GM23338 (cell line): Measurements from ENCODE around the gene SIGMAR1. TPM values are rescaled to one million over a fixed set of nuclear protein-coding genes. Genes with fewer than 3 reads are reported as not detected.

ENCODE experiments used
- ATAC-seq: fragments of 200-7000 bp; cut with Tn5 transposase; 3 replicates; pipeline ENCODE4 v1.9.1; 2020
- DNase-seq: peaks from one replicate; pipeline ENCODE4 v3.0.0-alpha.2; 2015; ENCODE audit warnings: low spot score
- H2AFZ ChIP-seq: fragments of 200-600 bp; sonication (generic); 2 replicates; pipeline ENCODE4 v1.8.0; 2016; ENCODE audit warnings: antibody characterized with exemption, mild to moderate bottlenecking, moderate library complexity
- H3F3A ChIP-seq: fragments of 200-600 bp; sonication (generic); replicated peaks from 2 replicates; pipeline ENCODE4 v1.8.0; 2017; ENCODE audit warnings: antibody characterized with exemption, mixed run types, low read depth
- H3K27ac ChIP-seq: fragments of 200-600 bp; sonication (generic); 2 replicates; pipeline ENCODE4 v1.6.1; 2016; ENCODE audit warnings: low read depth
- H3K27me3 ChIP-seq: fragments of 200-600 bp; sonication (generic); 2 replicates; pipeline ENCODE4 v1.8.0; 2016; ENCODE audit warnings: mild to moderate bottlenecking, mixed run types, moderate library complexity; ENCODE audit not compliant: insufficient read depth
- H3K36me3 ChIP-seq: fragments of 200-600 bp; sonication (generic); 2 replicates; pipeline ENCODE4 v1.8.0; 2016; ENCODE audit warnings: mild to moderate bottlenecking; ENCODE audit not compliant: insufficient read depth
- H3K4me1 ChIP-seq: fragments of 200-600 bp; sonication (generic); 2 replicates; pipeline ENCODE4 v1.8.0; 2016; ENCODE audit warnings: mild to moderate bottlenecking, moderate library complexity; ENCODE audit not compliant: insufficient read depth
- H3K4me2 ChIP-seq: fragments of 200-600 bp; sonication (generic); 2 replicates; pipeline ENCODE4 v1.7.1; 2017; ENCODE audit warnings: mixed run types
- H3K4me3 ChIP-seq: fragments of 200-600 bp; sonication (generic); 2 replicates; pipeline ENCODE4 v1.6.1; 2016; ENCODE audit warnings: mixed run types
- H3K79me2 ChIP-seq: fragments of 200-600 bp; sonication (generic); replicated peaks from 2 replicates; pipeline ENCODE4 v1.8.0; 2017; ENCODE audit warnings: mild to moderate bottlenecking; ENCODE audit not compliant: insufficient read depth
- H3K9me2 ChIP-seq: fragments of 200-600 bp; sonication (generic); 2 replicates; pipeline ENCODE4 v1.8.0; 2017; ENCODE audit not compliant: insufficient read depth
- H4K20me1 ChIP-seq: fragments of 200-600 bp; sonication (generic); replicated peaks from 2 replicates; pipeline ENCODE4 v1.8.0; 2017; ENCODE audit warnings: mild to moderate bottlenecking; ENCODE audit not compliant: insufficient read depth
- H3K27ac Mint-ChIP-seq: 2 replicates; pipeline ENCODE4 v1.8.0; 2020; ENCODE audit warnings: inconsistent platforms, mild to moderate bottlenecking, moderate library complexity, mixed read lengths
- H3K27me3 Mint-ChIP-seq: 3 replicates; pipeline ENCODE4 v1.8.0; 2022; ENCODE audit warnings: low read depth, mild to moderate bottlenecking, moderate library complexity, mixed read lengths, inconsistent platforms; ENCODE audit not compliant: insufficient read depth, poor library complexity
- H3K36me3 Mint-ChIP-seq: 3 replicates; pipeline ENCODE4 v1.8.0; 2021; ENCODE audit warnings: low read depth, mild to moderate bottlenecking, inconsistent platforms, moderate library complexity, mixed read lengths
- H3K4me1 Mint-ChIP-seq: 3 replicates; pipeline ENCODE4 v1.8.0; 2020; ENCODE audit warnings: mild to moderate bottlenecking, inconsistent platforms, mixed read lengths
- H3K4me3 Mint-ChIP-seq: 3 replicates; pipeline ENCODE4 v1.8.0; 2021; ENCODE audit warnings: moderate library complexity, mild to moderate bottlenecking, inconsistent platforms, mixed read lengths
- H3K9me3 Mint-ChIP-seq: 3 replicates; pipeline ENCODE4 v1.8.0; 2020; ENCODE audit warnings: moderate library complexity, mild to moderate bottlenecking, inconsistent platforms, mixed read lengths
- CREB1 ChIP-seq: fragments of 250-450 bp; sonication (Bioruptor Pico); IDR thresholded peaks from 2 replicates; pipeline ENCODE4 v1.5.0; 2020; ENCODE audit warnings: low read depth, mild to moderate bottlenecking, moderate library complexity
- CTCF ChIP-seq, 2 experiments: fragments of 200-600 bp in 1 of 2; sonication (generic) in 1 of 2; conservative IDR thresholded peaks; 2 replicates each; pipeline versions ENCODE4 v1.5.1 to v1.6.1; 2016 to 2017; ENCODE audit warnings: antibody characterized with exemption in 2 of 2, low read depth in 2 of 2, mild to moderate bottlenecking in 2 of 2, moderate library complexity in 1 of 2
- JUNB ChIP-seq: IDR thresholded peaks from one replicate; pipeline ENCODE4 v1.6.1; 2016; ENCODE audit warnings: antibody characterized with exemption; ENCODE audit not compliant: unreplicated experiment
- NANOG ChIP-seq: IDR thresholded peaks from 2 replicates; pipeline ENCODE4 v1.6.1; 2016; ENCODE audit warnings: antibody characterized with exemption, borderline replicate concordance
- polyA plus RNA-seq: library from polyadenylated mRNA; unstranded; fragments of >200 nt; fragmentation: Nextera tagmentation; extraction: Ambion mirVana; gene quantifications from 2 replicates; pipeline ENCODE4 v1.2.1, GENCODE V29; 2016
- total RNA-seq: library from RNA; depleted of rRNA; stranded (reverse); fragments of >200 nt; shearing (Covaris generic); gene quantifications from 2 replicates; pipeline ENCODE4 v1.2.3, GENCODE V29; 2014
- TF ChIP-seq, protein P1 (sequence below): fragments of 250-450 bp; sonication (Bioruptor Pico); IDR thresholded peaks from 2 replicates; pipeline ENCODE4 v1.5.0; 2020; ENCODE audit warnings: mild to moderate bottlenecking, moderate library complexity

SIGMAR1 gene
- total and polyA plus RNA-seq, 2 experiments from 2014 or later, result 82.3 to 167 TPM

DNA sequence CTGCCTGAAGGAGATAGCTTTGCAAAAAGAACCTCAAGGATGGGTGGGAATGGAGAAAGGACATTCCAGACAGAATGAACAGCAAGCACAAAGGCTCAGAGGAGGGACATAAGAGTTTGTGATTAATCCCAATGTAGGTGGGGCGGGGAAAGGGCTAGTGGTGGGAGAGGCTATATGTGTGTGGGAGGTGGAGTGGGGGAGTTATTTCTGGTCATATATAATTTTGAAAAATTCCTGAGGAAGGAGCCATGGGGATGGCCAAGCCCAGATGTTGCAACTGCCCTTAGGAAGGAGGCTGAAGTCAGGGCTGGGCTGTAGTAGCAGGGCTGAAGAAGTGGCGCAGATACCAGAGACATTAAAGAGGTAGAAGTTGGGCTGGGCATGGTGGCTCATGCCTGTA, 38.3 kb upstream of the SIGMAR1 start (continued):
- TF ChIP-seq, protein P1, sequence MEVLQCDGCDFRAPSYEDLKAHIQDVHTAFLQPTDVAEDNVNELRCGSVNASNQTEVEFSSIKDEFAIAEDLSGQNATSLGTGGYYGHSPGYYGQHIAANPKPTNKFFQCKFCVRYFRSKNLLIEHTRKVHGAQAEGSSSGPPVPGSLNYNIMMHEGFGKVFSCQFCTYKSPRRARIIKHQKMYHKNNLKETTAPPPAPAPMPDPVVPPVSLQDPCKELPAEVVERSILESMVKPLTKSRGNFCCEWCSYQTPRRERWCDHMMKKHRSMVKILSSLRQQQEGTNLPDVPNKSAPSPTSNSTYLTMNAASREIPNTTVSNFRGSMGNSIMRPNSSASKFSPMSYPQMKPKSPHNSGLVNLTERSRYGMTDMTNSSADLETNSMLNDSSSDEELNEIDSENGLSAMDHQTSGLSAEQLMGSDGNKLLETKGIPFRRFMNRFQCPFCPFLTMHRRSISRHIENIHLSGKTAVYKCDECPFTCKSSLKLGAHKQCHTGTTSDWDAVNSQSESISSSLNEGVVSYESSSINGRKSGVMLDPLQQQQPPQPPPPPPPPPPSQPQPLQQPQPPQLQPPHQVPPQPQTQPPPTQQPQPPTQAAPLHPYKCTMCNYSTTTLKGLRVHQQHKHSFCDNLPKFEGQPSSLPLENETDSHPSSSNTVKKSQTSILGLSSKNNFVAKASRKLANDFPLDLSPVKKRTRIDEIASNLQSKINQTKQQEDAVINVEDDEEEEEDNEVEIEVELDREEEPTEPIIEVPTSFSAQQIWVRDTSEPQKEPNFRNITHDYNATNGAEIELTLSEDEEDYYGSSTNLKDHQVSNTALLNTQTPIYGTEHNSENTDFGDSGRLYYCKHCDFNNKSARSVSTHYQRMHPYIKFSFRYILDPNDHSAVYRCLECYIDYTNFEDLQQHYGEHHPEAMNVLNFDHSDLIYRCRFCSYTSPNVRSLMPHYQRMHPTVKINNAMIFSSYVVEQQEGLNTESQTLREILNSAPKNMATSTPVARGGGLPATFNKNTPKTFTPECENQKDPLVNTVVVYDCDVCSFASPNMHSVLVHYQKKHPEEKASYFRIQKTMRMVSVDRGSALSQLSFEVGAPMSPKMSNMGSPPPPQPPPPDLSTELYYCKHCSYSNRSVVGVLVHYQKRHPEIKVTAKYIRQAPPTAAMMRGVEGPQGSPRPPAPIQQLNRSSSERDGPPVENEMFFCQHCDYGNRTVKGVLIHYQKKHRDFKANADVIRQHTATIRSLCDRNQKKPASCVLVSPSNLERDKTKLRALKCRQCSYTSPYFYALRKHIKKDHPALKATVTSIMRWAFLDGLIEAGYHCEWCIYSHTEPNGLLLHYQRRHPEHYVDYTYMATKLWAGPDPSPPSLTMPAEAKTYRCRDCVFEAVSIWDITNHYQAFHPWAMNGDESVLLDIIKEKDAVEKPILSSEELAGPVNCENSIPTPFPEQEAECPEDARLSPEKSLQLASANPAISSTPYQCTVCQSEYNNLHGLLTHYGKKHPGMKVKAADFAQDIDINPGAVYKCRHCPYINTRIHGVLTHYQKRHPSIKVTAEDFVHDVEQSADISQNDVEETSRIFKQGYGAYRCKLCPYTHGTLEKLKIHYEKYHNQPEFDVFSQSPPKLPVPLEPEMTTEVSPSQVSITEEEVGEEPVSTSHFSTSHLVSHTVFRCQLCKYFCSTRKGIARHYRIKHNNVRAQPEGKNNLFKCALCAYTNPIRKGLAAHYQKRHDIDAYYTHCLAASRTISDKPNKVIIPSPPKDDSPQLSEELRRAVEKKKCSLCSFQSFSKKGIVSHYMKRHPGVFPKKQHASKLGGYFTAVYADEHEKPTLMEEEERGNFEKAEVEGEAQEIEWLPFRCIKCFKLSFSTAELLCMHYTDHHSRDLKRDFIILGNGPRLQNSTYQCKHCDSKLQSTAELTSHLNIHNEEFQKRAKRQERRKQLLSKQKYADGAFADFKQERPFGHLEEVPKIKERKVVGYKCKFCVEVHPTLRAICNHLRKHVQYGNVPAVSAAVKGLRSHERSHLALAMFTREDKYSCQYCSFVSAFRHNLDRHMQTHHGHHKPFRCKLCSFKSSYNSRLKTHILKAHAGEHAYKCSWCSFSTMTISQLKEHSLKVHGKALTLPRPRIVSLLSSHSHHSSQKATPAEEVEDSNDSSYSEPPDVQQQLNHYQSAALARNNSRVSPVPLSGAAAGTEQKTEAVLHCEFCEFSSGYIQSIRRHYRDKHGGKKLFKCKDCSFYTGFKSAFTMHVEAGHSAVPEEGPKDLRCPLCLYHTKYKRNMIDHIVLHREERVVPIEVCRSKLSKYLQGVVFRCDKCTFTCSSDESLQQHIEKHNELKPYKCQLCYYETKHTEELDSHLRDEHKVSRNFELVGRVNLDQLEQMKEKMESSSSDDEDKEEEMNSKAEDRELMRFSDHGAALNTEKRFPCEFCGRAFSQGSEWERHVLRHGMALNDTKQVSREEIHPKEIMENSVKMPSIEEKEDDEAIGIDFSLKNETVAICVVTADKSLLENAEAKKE, result no peak
- no peak for TF ChIP-seq NANOG

DNA sequence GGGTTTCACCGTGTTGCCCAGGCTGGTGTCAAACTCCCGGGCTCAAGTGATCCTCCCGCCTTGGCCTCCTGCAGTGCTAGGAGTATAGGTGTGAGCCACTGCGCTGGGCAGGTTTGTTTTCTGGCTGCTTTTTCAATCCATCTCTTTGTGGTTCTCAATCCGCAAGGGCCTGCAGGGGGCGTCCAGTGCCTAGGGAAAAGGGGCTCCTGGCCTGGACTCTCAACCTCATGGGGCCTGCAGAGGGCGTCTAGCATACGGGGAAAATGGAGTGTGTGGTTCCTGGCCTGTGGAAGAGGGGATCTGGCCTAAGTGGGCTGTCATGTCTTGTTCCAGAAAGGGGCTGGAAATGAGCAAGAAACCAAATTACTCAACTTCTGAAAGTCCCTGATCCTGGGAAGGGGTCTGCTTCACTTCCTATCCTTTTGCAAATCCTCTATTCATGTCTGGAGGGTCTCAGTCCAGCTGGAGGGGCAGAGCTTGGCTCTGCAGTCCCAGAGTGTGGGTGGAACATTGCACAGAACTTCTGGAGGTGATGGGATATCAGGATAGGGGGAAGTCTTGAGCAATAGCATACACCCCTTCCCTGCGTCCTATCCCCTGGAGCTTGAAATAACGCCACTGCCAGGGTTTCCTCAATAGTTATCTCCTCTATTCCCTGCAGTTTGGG, 37.6 kb upstream of the SIGMAR1 start:
- no peaks in the 10 kb centered on the region for H3K4me1 ChIP-seq
- H3K4me3 ChIP-seq, result no peak overlapping the region
- Mint-ChIP-seq H3K9me3 (peaks cover 4% of the 10 kb centered on the region; the same call in 1 of the 3 replicates), H3K27me3 (peaks cover 15% of the 10 kb centered on the region), H3K36me3 (peaks cover 4% of the 10 kb centered on the region), H3K4me1 (peaks cover 3% of the 10 kb centered on the region; the same call in 2 of the 3 replicates), H3K4me3 (no peak overlapping the region), H3K27ac (no peak overlapping the region)
- DNase-seq, result peak; percentile 97
- no peaks in the 10 kb centered on the region for H3K36me3 ChIP-seq
- H3K27ac ChIP-seq, result no peak overlapping the region
- peak; percentile 98 for ATAC-seq
- no peak overlapping the region for H2AFZ ChIP-seq
- H4K20me1 ChIP-seq, result no peaks in the 10 kb centered on the region; the same call in 1 of the 2 replicates
- H3F3A ChIP-seq, result no peaks in the 10 kb centered on the region
- no peaks in the 10 kb centered on the region for H3K9me2 ChIP-seq
- H3K4me2 ChIP-seq, result no peak overlapping the region
- TF ChIP-seq CTCF (conservative IDR thresholded peaks at IDR 0.05; ENCODE audit: low read depth in 2 of 2) (peak; percentile 95 to 96), CREB1 (CRISPR knock-in tag) (0 out of 2 replicates have a peak, but pooled peaks have one; percentile 16), JUNB (no peak)
- no peaks in the 10 kb centered on the region for H3K79me2 ChIP-seq
- no peaks in the 10 kb centered on the region for H3K27me3 ChIP-seq
